ENCODE data around the gene CCL19.

CCL19 gene

DNA sequence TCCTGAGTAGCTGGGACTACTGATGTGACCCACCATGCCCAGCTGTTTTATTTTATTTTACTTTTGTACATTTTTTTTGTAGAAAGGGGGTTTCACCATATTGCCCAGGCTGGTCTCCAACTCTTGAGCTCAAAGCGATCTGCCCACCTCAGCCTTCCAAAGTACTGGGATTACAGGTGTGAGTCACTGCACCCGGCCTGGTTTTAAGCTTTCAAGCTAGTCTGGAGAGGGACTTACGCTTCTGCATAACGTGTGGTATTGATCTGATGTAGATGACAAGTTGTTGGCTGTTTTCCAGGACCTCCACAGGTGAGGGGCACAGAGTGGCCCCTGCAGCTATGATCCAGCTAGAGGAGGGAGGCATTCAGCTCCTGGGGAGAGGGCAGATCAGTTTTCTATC is 25.6 kb upstream of the CCL19 start:
- Histone ChIP-seq H3K9ac (ENCODE audit: low read depth in 1 of 2, low read length in 2 of 2) (no peak overlapping the region), H3K27ac (ENCODE audit: low read depth, low read length) (no peak overlapping the region), H3K4me3 (ENCODE audit: low read depth in 1 of 2, low read length in 2 of 2) (no peak overlapping the region), H3K36me3 (ENCODE audit: control insufficient read depth in 1 of 2, insufficient read depth in 2 of 2, low read length in 2 of 2) (no peaks in the 10 kb centered on the region), H3K4me1 (ENCODE audit: control insufficient read depth in 1 of 2, insufficient read depth in 2 of 2, low read length in 2 of 2) (peaks cover 0 to 5% of the 10 kb centered on the region in 2 donors), H3K27me3 (ENCODE audit: control insufficient read depth in 1 of 2, insufficient read depth in 2 of 2, low read length in 2 of 2) (no peaks in the 10 kb centered on the region), H3K9me3 (ENCODE audit: control insufficient read depth in 1 of 2, low read length in 2 of 2) (no peaks in the 10 kb centered on the region)

DNA sequence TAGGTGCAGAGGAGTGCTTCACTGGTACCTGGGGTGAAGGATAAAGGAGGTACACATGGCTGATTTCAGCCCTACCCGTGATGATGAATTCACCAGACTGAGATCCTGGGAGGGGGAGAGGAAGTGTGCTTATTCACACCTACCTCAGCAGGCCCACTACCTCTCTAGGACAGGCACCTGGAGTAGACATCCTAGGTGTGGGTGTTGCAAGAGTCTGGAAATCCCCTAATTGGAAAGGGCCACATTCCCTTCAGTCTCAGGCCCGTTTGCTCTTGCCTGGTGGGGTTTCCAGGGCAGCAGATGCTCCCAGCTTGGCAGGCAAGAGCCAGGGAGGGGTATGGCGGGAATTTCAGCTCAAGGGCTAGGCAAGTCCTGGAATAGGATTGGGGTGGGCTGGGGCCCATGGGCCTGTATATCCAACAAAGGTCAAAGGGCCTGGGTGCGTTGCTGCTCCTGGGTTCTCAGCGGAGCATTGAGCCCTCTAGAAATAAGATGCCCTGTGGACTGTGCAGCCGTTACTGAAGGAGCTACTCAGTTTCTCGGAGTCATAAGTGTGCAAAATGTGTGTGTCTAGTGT is 24.7 kb upstream of the CCL19 start:
- Histone ChIP-seq H3K4me3 (ENCODE audit: low read depth in 1 of 2, low read length in 2 of 2) (no peak overlapping the region), H3K4me1 (ENCODE audit: control insufficient read depth in 1 of 2, insufficient read depth in 2 of 2, low read length in 2 of 2) (peaks cover 0 to 5% of the 10 kb centered on the region in 2 donors), H3K27me3 (ENCODE audit: control insufficient read depth in 1 of 2, insufficient read depth in 2 of 2, low read length in 2 of 2) (no peaks in the 10 kb centered on the region), H3K36me3 (ENCODE audit: control insufficient read depth in 1 of 2, insufficient read depth in 2 of 2, low read length in 2 of 2) (no peaks in the 10 kb centered on the region), H3K27ac (ENCODE audit: low read depth, low read length) (no peak overlapping the region), H3K9ac (ENCODE audit: low read depth in 1 of 2, low read length in 2 of 2) (no peak overlapping the region), H3K9me3 (ENCODE audit: control insufficient read depth in 1 of 2, low read length in 2 of 2) (no peaks in the 10 kb centered on the region)

DNA sequence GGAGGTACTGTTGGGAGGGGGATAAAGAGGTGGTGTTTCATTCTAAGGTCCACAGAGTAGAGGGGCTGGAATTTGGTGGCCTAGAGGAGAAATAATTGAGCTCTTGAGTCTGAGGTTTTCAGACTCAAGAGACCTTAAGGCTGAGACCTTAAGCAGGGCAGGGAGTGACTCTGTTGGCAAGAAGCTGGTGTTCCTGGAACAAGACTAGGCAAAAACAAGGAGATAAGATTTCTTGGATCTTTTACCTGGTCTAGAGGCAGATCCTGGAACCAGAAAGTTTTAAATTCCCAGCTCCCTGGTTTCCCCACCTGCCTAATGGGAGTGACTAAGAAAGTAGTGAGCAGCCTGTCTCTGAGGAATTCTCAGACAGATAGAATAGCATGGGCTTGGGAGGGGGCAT is 22.9 kb upstream of the CCL19 start:
- no peaks in the 10 kb centered on the region for H3K36me3 ChIP-seq (ENCODE audit: control insufficient read depth in 1 of 2, insufficient read depth in 2 of 2, low read length in 2 of 2)
- no peaks in the 10 kb centered on the region for H3K9me3 ChIP-seq (ENCODE audit: control insufficient read depth in 1 of 2, low read length in 2 of 2)
- no peak overlapping the region for H3K9ac ChIP-seq (ENCODE audit: low read depth in 1 of 2, low read length in 2 of 2)
- no peak overlapping the region for H3K4me3 ChIP-seq (ENCODE audit: low read depth in 1 of 2, low read length in 2 of 2)
- H3K4me1 ChIP-seq (ENCODE audit: control insufficient read depth in 1 of 2, insufficient read depth in 2 of 2, low read length in 2 of 2): peaks cover 5 to 6% of the 10 kb centered on the region in 2 donors
- no peak overlapping the region for H3K27ac ChIP-seq (ENCODE audit: low read depth, low read length)
- H3K27me3 ChIP-seq (ENCODE audit: control insufficient read depth in 1 of 2, insufficient read depth in 2 of 2, low read length in 2 of 2): no peaks in the 10 kb centered on the region

DNA sequence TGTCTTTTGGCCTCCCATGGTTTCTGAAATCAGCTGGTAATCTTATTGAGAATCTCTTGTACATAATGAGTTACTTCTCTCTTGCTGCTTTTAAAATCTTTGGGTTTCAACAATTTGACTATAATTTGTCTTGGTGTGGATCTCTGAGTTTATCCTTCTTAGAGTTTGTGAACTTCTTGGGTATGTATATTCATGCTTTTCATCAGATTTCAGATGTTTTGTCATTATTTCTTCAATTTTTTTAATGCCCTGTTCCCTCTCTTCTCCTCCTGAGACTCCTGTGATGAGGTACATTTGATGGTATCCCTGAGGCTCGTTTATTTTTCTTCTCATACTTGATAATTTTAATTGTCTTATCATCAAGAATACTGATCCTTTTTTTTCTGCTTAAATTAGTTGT is 21.1 kb upstream of the CCL19 start:
- Histone ChIP-seq H3K27ac (ENCODE audit: low read depth, low read length) (no peak overlapping the region), H3K4me1 (ENCODE audit: control insufficient read depth in 1 of 2, insufficient read depth in 2 of 2, low read length in 2 of 2) (peaks cover 0 to 15% of the 10 kb centered on the region in 2 donors), H3K27me3 (ENCODE audit: control insufficient read depth in 1 of 2, insufficient read depth in 2 of 2, low read length in 2 of 2) (no peaks in the 10 kb centered on the region), H3K36me3 (ENCODE audit: control insufficient read depth in 1 of 2, insufficient read depth in 2 of 2, low read length in 2 of 2) (no peaks in the 10 kb centered on the region), H3K4me3 (ENCODE audit: low read depth in 1 of 2, low read length in 2 of 2) (no peak overlapping the region), H3K9ac (ENCODE audit: low read depth in 1 of 2, low read length in 2 of 2) (no peak overlapping the region), H3K9me3 (ENCODE audit: control insufficient read depth in 1 of 2, low read length in 2 of 2) (no peaks in the 10 kb centered on the region)

DNA sequence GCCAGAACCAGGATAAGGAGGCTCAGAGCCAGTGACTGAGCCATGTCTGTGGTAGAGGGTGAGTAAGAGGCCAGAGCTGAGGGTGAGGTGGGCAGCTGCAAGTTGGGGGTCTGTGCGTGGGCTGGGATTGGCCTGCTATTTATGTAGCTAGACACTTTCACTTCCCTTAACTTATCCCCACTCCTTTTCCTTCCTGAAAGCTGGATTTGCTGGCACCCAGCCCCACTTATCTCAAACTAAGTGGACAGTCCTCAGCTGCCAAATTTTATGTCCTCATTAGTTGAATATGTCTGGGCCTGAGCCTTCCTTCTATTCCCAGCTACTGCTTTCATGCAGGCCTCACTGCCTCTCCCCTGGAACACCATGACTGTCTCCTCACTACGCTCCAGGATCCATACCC is 18.9 kb upstream of the CCL19 start, which contains the start of gene CCL21:
CCL21 (minus strand) TSS at position 114 of the 400 bp plus-strand sequence; CDS start at position 44, 70 bp downstream.
- no peak within 1 kb of the TSS for H3K9ac ChIP-seq (ENCODE audit: low read depth in 1 of 2, low read length in 2 of 2)
- H3K27ac ChIP-seq (ENCODE audit: low read depth, low read length): no peak within 1 kb of the TSS
- H3K9me3 ChIP-seq (ENCODE audit: control insufficient read depth in 1 of 2, low read length in 2 of 2): no peaks in the 10 kb centered on the region

DNA sequence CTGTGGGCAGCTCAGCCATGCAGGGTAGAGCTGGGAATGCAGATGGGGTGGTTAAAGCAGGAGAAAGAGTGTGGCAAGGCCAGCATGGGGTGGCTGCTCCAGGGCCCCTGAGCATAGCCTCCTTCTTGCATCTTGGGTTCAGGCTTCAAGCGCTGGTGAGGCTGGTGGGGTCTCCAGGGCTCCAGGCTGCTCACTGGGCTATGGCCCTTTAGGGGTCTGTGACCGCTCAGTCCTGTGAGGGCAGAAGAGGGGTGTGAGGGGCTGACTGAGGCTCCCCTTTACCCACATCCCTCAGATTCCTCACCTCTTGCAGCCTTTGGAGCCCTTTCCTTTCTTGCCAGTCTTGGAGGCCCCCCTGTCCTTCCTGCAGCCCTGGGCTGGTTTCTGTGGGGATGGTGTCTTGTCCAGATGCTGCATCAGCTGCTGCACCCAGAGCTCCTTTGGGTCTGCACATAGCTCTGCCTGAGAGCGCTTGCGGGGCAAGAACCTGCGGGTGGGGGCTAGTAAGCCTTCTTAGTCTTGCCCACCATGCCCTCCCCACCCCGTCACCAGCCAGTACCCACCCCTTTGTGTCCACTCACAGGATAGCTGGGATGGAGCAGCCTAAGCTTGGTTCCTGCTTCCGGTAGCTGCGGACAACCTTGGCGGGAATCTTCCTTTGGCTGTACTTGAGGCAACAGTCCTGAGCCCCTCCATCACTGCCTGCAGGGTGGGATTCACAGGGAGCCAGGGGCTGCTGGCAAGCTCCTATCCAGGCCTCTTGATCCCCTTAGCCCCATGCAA is 18.3 kb upstream of the CCL19 start:
- H3K4me3 ChIP-seq (ENCODE audit: low read depth in 1 of 2, low read length in 2 of 2): no peak overlapping the region
- no peaks in the 10 kb centered on the region for H3K9me3 ChIP-seq (ENCODE audit: control insufficient read depth in 1 of 2, low read length in 2 of 2)
- no peaks in the 10 kb centered on the region for H3K27me3 ChIP-seq (ENCODE audit: control insufficient read depth in 1 of 2, insufficient read depth in 2 of 2, low read length in 2 of 2)
- H3K36me3 ChIP-seq (ENCODE audit: control insufficient read depth in 1 of 2, insufficient read depth in 2 of 2, low read length in 2 of 2): no peaks in the 10 kb centered on the region
- H3K4me1 ChIP-seq (ENCODE audit: control insufficient read depth in 1 of 2, insufficient read depth in 2 of 2, low read length in 2 of 2): peaks cover 0 to 15% of the 10 kb centered on the region in 2 donors
- H3K9ac ChIP-seq (ENCODE audit: low read depth in 1 of 2, low read length in 2 of 2): no peak overlapping the region
- no peak overlapping the region for H3K27ac ChIP-seq (ENCODE audit: low read depth, low read length)

More for the DNA sequence above, 18.9 kb upstream of the CCL19 start, which contains the start of gene CCL21:
- no peak within 1 kb of the TSS for H3K4me3 ChIP-seq (ENCODE audit: low read depth in 1 of 2, low read length in 2 of 2)
- H3K36me3 ChIP-seq (ENCODE audit: control insufficient read depth in 1 of 2, insufficient read depth in 2 of 2, low read length in 2 of 2): no peaks in the 10 kb centered on the region
- H3K27me3 ChIP-seq (ENCODE audit: control insufficient read depth in 1 of 2, insufficient read depth in 2 of 2, low read length in 2 of 2): no peaks in the 10 kb centered on the region
- H3K4me1 ChIP-seq (ENCODE audit: control insufficient read depth in 1 of 2, insufficient read depth in 2 of 2, low read length in 2 of 2): peaks cover 0 to 15% of the 10 kb centered on the region in 2 donors

DNA sequence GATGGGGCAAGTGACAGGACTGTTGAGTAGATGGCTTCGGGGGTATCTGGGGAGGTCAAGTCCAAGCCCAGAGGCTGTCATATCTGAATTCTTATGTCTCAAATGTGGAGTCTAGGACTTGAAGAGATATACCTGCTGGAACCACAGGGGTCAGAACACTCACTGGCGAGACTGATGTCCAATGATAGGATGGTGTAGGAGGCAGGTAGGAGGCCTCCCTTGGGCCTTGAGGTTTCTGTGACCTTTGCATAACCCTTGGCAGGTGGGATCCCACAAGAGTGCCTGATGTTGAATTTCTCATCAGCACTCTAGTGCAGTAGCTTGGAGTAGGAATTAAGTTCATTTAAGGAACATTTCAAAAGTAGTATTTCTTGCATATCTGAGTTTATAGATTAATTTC is 16.1 kb upstream of the CCL19 start:
- Histone ChIP-seq H3K4me3 (ENCODE audit: low read depth in 1 of 2, low read length in 2 of 2) (no peak overlapping the region), H3K9me3 (ENCODE audit: control insufficient read depth in 1 of 2, low read length in 2 of 2) (no peaks in the 10 kb centered on the region), H3K27ac (ENCODE audit: low read depth, low read length) (no peak overlapping the region), H3K4me1 (ENCODE audit: control insufficient read depth in 1 of 2, insufficient read depth in 2 of 2, low read length in 2 of 2) (peaks cover 0 to 15% of the 10 kb centered on the region in 2 donors), H3K27me3 (ENCODE audit: control insufficient read depth in 1 of 2, insufficient read depth in 2 of 2, low read length in 2 of 2) (no peaks in the 10 kb centered on the region), H3K9ac (ENCODE audit: low read depth in 1 of 2, low read length in 2 of 2) (no peak overlapping the region), H3K36me3 (ENCODE audit: control insufficient read depth in 1 of 2, insufficient read depth in 2 of 2, low read length in 2 of 2) (no peaks in the 10 kb centered on the region)

DNA sequence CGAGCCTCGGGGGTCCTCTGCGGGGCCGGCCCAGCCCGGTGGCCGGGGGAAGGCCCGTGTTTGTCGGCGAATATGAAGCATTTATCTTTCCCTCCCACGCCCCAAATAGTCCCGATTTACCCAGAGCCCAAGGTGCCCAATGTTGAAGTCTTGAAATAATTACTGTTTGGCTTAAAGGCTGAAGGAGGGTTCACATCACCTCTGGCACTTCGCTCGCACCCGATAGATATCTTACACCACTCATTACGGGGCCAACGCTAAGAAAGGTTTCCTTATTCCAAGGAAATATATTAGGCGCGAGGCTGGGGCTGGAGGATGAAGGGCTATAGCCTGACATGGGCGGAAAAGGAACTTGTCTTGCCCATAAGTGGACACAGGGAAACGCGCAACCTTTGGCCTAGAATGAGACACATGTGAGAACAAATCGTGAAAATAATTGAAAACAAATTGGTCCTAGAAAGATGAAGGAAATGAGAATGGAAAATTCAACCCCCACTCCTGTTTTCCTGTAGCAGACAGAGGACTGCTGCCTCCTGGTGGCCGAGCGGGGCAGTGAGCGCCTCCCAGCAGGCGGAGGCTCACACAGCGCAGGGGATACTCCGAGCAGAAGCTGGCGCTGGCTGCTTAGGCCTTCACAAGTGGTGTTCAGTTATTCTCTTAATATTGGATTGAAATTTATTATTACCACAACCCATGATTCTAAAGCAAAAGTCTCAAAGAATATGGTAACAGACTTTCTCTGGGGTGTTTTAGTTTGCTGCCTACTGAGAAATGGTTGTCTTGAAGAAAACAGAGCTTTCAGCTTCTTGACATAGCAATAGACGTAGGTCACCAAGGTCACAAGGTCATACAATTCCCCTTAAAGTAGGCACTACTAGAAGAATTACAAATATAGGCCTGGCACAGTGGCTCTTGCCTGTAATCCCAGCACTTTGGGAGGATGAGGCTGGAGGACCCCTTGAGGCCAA is 11.0 kb upstream of the CCL19 start:
- Histone ChIP-seq H3K9me3 (ENCODE audit: control insufficient read depth in 1 of 2, low read length in 2 of 2) (no peaks in the 10 kb centered on the region), H3K36me3 (ENCODE audit: control insufficient read depth in 1 of 2, insufficient read depth in 2 of 2, low read length in 2 of 2) (no peaks in the 10 kb centered on the region), H3K4me1 (ENCODE audit: control insufficient read depth in 1 of 2, insufficient read depth in 2 of 2, low read length in 2 of 2) (peaks cover 0 to 5% of the 10 kb centered on the region in 2 donors), H3K9ac (ENCODE audit: low read depth in 1 of 2, low read length in 2 of 2) (peak overlapping the region; percentile 23 to 50), H3K27ac (ENCODE audit: low read depth, low read length) (peak overlapping the region; percentile 32), H3K4me3 (ENCODE audit: low read depth in 1 of 2, low read length in 2 of 2) (peak overlapping the region; percentile 66 to 87), H3K27me3 (ENCODE audit: control insufficient read depth in 1 of 2, insufficient read depth in 2 of 2, low read length in 2 of 2) (peaks cover 0 to 4% of the 10 kb centered on the region in 2 donors)

DNA sequence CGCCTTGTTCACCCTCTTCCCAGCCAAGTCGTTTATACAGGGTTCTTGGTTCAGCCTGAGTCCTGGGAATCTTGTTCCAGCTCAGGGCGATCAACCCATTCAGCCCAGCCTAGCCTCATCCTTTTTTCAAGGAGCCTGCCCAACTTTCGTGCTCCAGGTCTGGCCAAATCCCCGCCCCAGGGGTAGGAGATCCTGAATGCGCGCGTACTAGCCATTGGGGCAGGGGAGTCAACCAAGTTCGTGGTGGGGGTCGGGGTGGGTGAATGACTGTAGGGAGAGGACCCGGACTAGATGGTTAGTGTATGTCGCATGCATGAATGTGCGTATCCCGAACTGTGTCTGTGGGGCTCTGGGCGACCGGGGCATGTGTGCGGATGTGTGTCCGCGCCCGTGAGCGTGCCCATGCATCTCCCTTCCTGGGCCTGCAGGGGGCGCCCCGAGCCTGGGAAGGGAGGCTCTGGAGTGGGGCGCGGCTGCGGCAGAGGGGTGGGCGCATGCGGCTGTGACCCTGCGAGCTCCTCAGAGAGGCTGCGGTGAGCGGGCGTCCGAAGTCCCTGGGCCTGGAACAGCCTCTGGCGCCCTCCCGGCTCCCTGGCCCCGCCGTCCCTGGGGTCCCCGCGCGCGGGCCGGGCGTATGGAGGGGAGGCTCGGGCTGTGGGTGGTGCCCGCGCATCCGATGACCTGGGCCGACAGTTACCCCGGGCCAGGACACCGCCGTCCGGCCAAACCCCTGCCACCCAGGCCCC is 10.1 kb upstream of the CCL19 start:
- H3K9me3 ChIP-seq (ENCODE audit: control insufficient read depth in 1 of 2, low read length in 2 of 2): no peaks in the 10 kb centered on the region
- peak overlapping the region; percentile 32 for H3K27ac ChIP-seq (ENCODE audit: low read depth, low read length)
- peaks cover 0 to 4% of the 10 kb centered on the region in 2 donors for H3K27me3 ChIP-seq (ENCODE audit: control insufficient read depth in 1 of 2, insufficient read depth in 2 of 2, low read length in 2 of 2)
- H3K9ac ChIP-seq (ENCODE audit: low read depth in 1 of 2, low read length in 2 of 2): peak overlapping the region; percentile 23 to 50
- peak overlapping the region; percentile 66 to 87 for H3K4me3 ChIP-seq (ENCODE audit: low read depth in 1 of 2, low read length in 2 of 2)
- no peaks in the 10 kb centered on the region for H3K36me3 ChIP-seq (ENCODE audit: control insufficient read depth in 1 of 2, insufficient read depth in 2 of 2, low read length in 2 of 2)
- peaks cover 0 to 5% of the 10 kb centered on the region in 2 donors for H3K4me1 ChIP-seq (ENCODE audit: control insufficient read depth in 1 of 2, insufficient read depth in 2 of 2, low read length in 2 of 2)
